Endodermal cell (in vitro differentiated cells): ENCODE data around the gene ARHGAP22. TPM values are rescaled to one million over a fixed set of nuclear protein-coding genes. Genes with fewer than 3 reads are reported as not detected.
A peak's percentile ranks its signal among the peaks of the same experiment; 100 is the strongest.

Source experiments
- DNase-seq: peaks from one replicate; pipeline ENCODE4 v3.0.0-alpha.2; 2017
- H3K27ac ChIP-seq: 2 replicates; pipeline ENCODE4 v1.5.1; 2013; ENCODE audit warnings: mild to moderate bottlenecking, low read depth, low read length, moderate library complexity
- H3K27me3 ChIP-seq: 2 replicates; pipeline ENCODE4 v1.6.1; 2013; ENCODE audit warnings: mild to moderate bottlenecking, low read length, moderate library complexity; ENCODE audit not compliant: insufficient read depth, control insufficient read depth, poor library complexity, severe bottlenecking
- H3K36me3 ChIP-seq: 2 replicates; pipeline ENCODE4 v1.7.0; 2013; ENCODE audit warnings: mild to moderate bottlenecking, low read length, moderate library complexity; ENCODE audit not compliant: control insufficient read depth, insufficient read depth
- H3K4me1 ChIP-seq: one replicate; pipeline ENCODE4 v1.7.0; 2013; ENCODE audit warnings: low read length; ENCODE audit not compliant: control insufficient read depth, insufficient read depth
- H3K4me3 ChIP-seq: 2 replicates; pipeline ENCODE4 v1.5.1; 2013; ENCODE audit warnings: mild to moderate bottlenecking, low read length, moderate library complexity
- H3K9ac ChIP-seq: 2 replicates; pipeline ENCODE4 v1.6.1; 2013; ENCODE audit warnings: mild to moderate bottlenecking, low read length, moderate library complexity; ENCODE audit not compliant: poor library complexity, severe bottlenecking; ENCODE audit errors: extremely low read depth
- H3K9me3 ChIP-seq: 2 replicates; pipeline ENCODE4 v1.6.1; 2013; ENCODE audit warnings: mild to moderate bottlenecking, low read length, moderate library complexity; ENCODE audit not compliant: control insufficient read depth
- H3K27ac Mint-ChIP-seq: 2 replicates; pipeline ENCODE4 v1.8.0; 2020; ENCODE audit warnings: mixed read lengths
- H3K27me3 Mint-ChIP-seq: 2 replicates; pipeline ENCODE4 v1.8.0; 2021; ENCODE audit warnings: mild to moderate bottlenecking, mixed read lengths; ENCODE audit not compliant: insufficient read depth
- H3K36me3 Mint-ChIP-seq: 2 replicates; pipeline ENCODE4 v1.8.0; 2020; ENCODE audit warnings: low read depth, mixed read lengths
- H3K4me1 Mint-ChIP-seq: 2 replicates; pipeline ENCODE4 v1.8.0; 2020; ENCODE audit warnings: mixed read lengths
- H3K4me3 Mint-ChIP-seq: 2 replicates; pipeline ENCODE4 v1.8.0; 2020; ENCODE audit warnings: mild to moderate bottlenecking, moderate library complexity, mixed read lengths
- H3K9me3 Mint-ChIP-seq: 2 replicates; pipeline ENCODE4 v1.8.0; 2020; ENCODE audit warnings: mild to moderate bottlenecking, mixed read lengths
- CTCF ChIP-seq: fragments of 200-600 bp; sonication (generic); conservative IDR thresholded peaks from 2 replicates; pipeline ENCODE4 v1.5.0; 2021; ENCODE audit warnings: antibody characterized with exemption, mild to moderate bottlenecking
- WGBS, 2 experiments: methylation state at CpG; one replicate each; pipeline versions ENCODE4 v1.1.5 to v1.1.7; 2013; ENCODE audit warnings: missing lambda C conversion rate in 2 of 2, mixed read lengths in 1 of 2; ENCODE audit not compliant: insufficient coverage in 1 of 2, insufficient read length in 1 of 2; 5-methylcytosine and 5-hydroxymethylcytosine counted together
- total RNA-seq, 2 donors: library from RNA; stranded (reverse); fragmentation: NEBNext Ultra II Directional in 1 of 2; extraction: Animal tissue kit (Norgen Biotek cat#: 25700) in 1 of 2; gene quantifications; 2 replicates in 1 of 2; 3 replicates in 1 of 2; pipeline ENCODE4 v1.2.1, GENCODE V29; 2021

Gene ARHGAP22
- total RNA-seq, 2 donors from 2014 or later = 10.3 to 14.1 TPM

- Mint-ChIP-seq H3K9me3 (no peaks in the 10 kb centered on the region), H3K4me3 (no peak overlapping the region), H3K27me3 (peaks cover 10% of the 10 kb centered on the region), H3K36me3 (no peaks in the 10 kb centered on the region), H3K27ac (no peak overlapping the region), H3K4me1 (peaks cover 19% of the 10 kb centered on the region)
- 83 to 100% methylated on average over 1 to 2 of the region's 2 CpGs for WGBS, 2 experiments
- no peak for TF ChIP-seq CTCF
- Histone ChIP-seq H3K4me1 (peaks cover 3% of the 10 kb centered on the region), H3K36me3 (no peaks in the 10 kb centered on the region), H3K4me3 (no peak overlapping the region), H3K9ac (no peak overlapping the region), H3K27me3 (peaks cover 11% of the 10 kb centered on the region), H3K9me3 (no peaks in the 10 kb centered on the region), H3K27ac (no peak overlapping the region)
- no peak for DNase-seq
Measured at GRCh38 chr10:48481385-48481784, 123.5 kb downstream of the ARHGAP22 start.

- peaks cover 8% of the 10 kb centered on the region for H3K4me1 ChIP-seq
- no peak overlapping the region for H3K4me3 ChIP-seq
- Mint-ChIP-seq H3K4me1 (peaks cover 26% of the 10 kb centered on the region), H3K27ac (no peak overlapping the region), H3K27me3 (peaks cover 7% of the 10 kb centered on the region), H3K9me3 (no peaks in the 10 kb centered on the region), H3K36me3 (no peaks in the 10 kb centered on the region), H3K4me3 (no peak overlapping the region)
- H3K9me3 ChIP-seq = no peaks in the 10 kb centered on the region
- 86 to 88% methylated on average over 15 to 19 of the region's 20 CpGs for WGBS, 2 experiments
- no peak overlapping the region for H3K9ac ChIP-seq
- peak; percentile 55 for DNase-seq
- no peaks in the 10 kb centered on the region for H3K36me3 ChIP-seq
- peaks cover 8% of the 10 kb centered on the region for H3K27me3 ChIP-seq
- no peak overlapping the region for H3K27ac ChIP-seq
- no peak for TF ChIP-seq CTCF
Measured at GRCh38 chr10:48480397-48481374, 124.2 kb downstream of the ARHGAP22 start.

GRCh38 chr10:48478980-48479811 is 125.7 kb downstream of the ARHGAP22 start:
- H3K9me3 Mint-ChIP-seq = no peaks in the 10 kb centered on the region
- Histone ChIP-seq H3K27ac (no peak overlapping the region), H3K27me3 (no peaks in the 10 kb centered on the region), H3K9me3 (no peaks in the 10 kb centered on the region), H3K36me3 (no peaks in the 10 kb centered on the region), H3K4me1 (peaks cover 5% of the 10 kb centered on the region), H3K4me3 (no peak overlapping the region), H3K9ac (no peak overlapping the region)
- 89 to 91% methylated on average over 22 to 30 of the region's 30 CpGs for WGBS, 2 experiments
- peak; percentile 48 for DNase-seq
- H3K4me3 Mint-ChIP-seq = no peak overlapping the region
- H3K27ac Mint-ChIP-seq = no peak overlapping the region
- H3K27me3 Mint-ChIP-seq = peaks cover 4% of the 10 kb centered on the region
- no peak for TF ChIP-seq CTCF
- H3K4me1 Mint-ChIP-seq = peaks cover 25% of the 10 kb centered on the region
- no peaks in the 10 kb centered on the region for H3K36me3 Mint-ChIP-seq
